ENCODE measurements around the gene JPT2.

DNA sequence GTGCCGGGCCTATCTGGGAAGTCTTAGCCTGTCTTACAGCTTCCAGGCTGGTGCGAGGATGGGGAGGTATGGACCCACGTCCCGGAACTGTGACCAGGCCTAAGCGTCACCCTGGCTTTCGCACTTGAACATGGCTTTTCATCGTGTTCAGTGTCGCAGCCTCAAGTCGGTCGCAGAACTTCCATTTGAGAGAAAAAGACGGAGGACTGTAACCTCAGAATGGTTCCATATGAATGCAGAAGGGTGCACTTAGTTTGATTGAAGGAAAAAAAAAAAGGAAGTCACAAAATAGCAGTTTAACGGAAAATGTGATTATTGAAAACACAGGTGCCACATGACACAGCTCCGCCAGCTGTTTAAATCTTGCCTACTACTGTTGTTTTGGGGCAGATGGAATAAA lies 30.2 kb upstream of the JPT2 start:
- TF ChIP-seq SREBF2 (IDR thresholded peaks at IDR 0.05) (no peak), CTCF (IDR thresholded peaks at IDR 0.05) (no peak), POLR2AphosphoS2 (conservative IDR thresholded peaks at IDR 0.05; ENCODE audit: low read length) (no peak), POLR2A (IDR thresholded peaks at IDR 0.05; ENCODE audit: low read length) (no peak), NR3C1 (IDR thresholded peaks at IDR 0.05) (no peak), SMC3 (IDR thresholded peaks at IDR 0.05) (no peak), CHD4 (IDR thresholded peaks at IDR 0.05; ENCODE audit: borderline replicate concordance) (no peak), GATA3 (IDR thresholded peaks at IDR 0.05; ENCODE audit: borderline replicate concordance) (no peak), EHMT2 (IDR thresholded peaks at IDR 0.05; ENCODE audit: low read depth) (no peak), BHLHE40 (IDR thresholded peaks at IDR 0.05; ENCODE audit: low read depth, low read length) (no peak), USF2 (IDR thresholded peaks at IDR 0.05) (no peak), KDM1A (IDR thresholded peaks at IDR 0.05; ENCODE audit: low read depth) (no peak)
- TF ChIP-seq, protein P1, sequence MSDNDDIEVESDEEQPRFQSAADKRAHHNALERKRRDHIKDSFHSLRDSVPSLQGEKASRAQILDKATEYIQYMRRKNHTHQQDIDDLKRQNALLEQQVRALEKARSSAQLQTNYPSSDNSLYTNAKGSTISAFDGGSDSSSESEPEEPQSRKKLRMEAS (IDR thresholded peaks at IDR 0.05) = no peak
- TF ChIP-seq, protein P2, sequence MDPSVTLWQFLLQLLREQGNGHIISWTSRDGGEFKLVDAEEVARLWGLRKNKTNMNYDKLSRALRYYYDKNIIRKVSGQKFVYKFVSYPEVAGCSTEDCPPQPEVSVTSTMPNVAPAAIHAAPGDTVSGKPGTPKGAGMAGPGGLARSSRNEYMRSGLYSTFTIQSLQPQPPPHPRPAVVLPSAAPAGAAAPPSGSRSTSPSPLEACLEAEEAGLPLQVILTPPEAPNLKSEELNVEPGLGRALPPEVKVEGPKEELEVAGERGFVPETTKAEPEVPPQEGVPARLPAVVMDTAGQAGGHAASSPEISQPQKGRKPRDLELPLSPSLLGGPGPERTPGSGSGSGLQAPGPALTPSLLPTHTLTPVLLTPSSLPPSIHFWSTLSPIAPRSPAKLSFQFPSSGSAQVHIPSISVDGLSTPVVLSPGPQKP (IDR thresholded peaks at IDR 0.05; ENCODE audit: low read depth, low read length) = no peak
